ENCODE data around the gene KLK7.

DNA sequence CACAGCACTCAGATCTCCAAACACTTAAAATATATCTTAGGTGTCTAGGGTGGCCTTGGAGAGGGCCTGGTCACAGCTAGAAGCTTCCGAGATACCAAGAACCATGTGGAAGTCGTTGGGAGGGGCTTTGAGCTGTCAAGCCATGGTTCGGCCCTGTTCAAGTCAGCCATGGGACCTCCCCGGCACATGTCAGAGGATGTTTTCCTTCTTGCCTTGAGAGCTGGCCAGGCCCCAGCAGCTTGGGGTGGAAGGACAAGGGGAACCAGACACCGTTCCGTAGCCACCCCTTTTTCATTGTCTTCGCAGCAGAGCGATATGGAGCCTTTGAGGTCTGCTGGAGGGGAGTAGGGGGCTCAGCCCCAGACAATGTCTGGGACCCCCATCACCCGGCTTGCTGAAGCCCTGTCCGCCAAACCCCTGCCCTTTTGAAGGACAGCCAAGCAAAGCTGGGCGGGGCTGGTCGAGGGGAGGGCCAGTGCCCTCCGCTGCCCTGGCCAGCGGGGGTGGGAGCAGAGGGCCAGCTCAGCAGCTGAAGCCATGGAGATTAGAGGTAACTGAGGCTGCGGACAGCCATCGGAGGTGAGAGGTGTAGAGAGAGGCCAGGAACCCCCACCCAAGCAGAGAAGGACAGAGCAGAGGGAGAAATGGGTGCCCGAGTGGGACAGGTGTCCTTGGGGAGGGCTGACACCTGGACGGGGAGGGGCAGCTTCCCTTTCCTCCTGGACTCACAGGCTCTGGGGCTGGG is 42.3 kb upstream of the KLK7 start:
- TF ChIP-seq POLR2AphosphoS5 (IDR thresholded peaks at IDR 0.05; ENCODE audit: low read depth, low read length) (no peak), TAF1 (IDR thresholded peaks at IDR 0.05; ENCODE audit: borderline replicate concordance, insufficient read depth, low read length) (no peak), SIN3A (IDR thresholded peaks at IDR 0.05; ENCODE audit: borderline replicate concordance, insufficient read depth, low read length) (no peak), FOXP2 (optimal IDR thresholded peaks at IDR 0.05; ENCODE audit: borderline replicate concordance, extremely low read depth, extremely low read length, insufficient read depth) (no peak)
- TF ChIP-seq, protein P1, sequence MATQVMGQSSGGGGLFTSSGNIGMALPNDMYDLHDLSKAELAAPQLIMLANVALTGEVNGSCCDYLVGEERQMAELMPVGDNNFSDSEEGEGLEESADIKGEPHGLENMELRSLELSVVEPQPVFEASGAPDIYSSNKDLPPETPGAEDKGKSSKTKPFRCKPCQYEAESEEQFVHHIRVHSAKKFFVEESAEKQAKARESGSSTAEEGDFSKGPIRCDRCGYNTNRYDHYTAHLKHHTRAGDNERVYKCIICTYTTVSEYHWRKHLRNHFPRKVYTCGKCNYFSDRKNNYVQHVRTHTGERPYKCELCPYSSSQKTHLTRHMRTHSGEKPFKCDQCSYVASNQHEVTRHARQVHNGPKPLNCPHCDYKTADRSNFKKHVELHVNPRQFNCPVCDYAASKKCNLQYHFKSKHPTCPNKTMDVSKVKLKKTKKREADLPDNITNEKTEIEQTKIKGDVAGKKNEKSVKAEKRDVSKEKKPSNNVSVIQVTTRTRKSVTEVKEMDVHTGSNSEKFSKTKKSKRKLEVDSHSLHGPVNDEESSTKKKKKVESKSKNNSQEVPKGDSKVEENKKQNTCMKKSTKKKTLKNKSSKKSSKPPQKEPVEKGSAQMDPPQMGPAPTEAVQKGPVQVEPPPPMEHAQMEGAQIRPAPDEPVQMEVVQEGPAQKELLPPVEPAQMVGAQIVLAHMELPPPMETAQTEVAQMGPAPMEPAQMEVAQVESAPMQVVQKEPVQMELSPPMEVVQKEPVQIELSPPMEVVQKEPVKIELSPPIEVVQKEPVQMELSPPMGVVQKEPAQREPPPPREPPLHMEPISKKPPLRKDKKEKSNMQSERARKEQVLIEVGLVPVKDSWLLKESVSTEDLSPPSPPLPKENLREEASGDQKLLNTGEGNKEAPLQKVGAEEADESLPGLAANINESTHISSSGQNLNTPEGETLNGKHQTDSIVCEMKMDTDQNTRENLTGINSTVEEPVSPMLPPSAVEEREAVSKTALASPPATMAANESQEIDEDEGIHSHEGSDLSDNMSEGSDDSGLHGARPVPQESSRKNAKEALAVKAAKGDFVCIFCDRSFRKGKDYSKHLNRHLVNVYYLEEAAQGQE (IDR thresholded peaks at IDR 0.05; ENCODE audit: insufficient read depth in 1 of 2, low read depth in 2 of 2, low read length in 2 of 2): no peak
